Common myeloid progenitor, CD34-positive (primary cell): ENCODE measurements around the gene GOLGA1.

Source experiments
- CTCF ChIA-PET: fragments of 350-600 bp; sonication (Branson Sonifier 250); formaldehyde crosslinking; loops from one replicate; lab custom pipeline; 2021; ENCODE audit warnings: antibody characterized with exemption; lab: Charles Lee
- POLR2A ChIA-PET: fragments of 350-600 bp; sonication (Branson Sonifier 250); formaldehyde crosslinking; loops from one replicate; lab custom pipeline; 2021; ENCODE audit warnings: antibody characterized with exemption; lab: Charles Lee
- DNase-seq, 3 donors: peaks; one replicate each; pipeline versions ENCODE4 v3.0.0 to v3.0.0-alpha.2; 2013
- H3K27ac ChIP-seq, 2 experiments: 1 replicate in 1 of 2; 2 replicates in 1 of 2; pipeline ENCODE4 v1.7.0; 2013; ENCODE audit warnings: inconsistent platforms in 2 of 2, low read length in 2 of 2, mild to moderate bottlenecking in 2 of 2, low read depth in 1 of 2, moderate library complexity in 1 of 2; ENCODE audit not compliant: severe bottlenecking in 2 of 2, insufficient read depth in 1 of 2, poor library complexity in 1 of 2
- H3K27me3 ChIP-seq, 5 experiments: replicated peaks in 2 of 5; 1 replicate in 3 of 5; 2 replicates in 2 of 5; pipeline versions ENCODE4 v1.6.1 to v1.7.0; 2013; ENCODE audit warnings: low read length in 4 of 5, mild to moderate bottlenecking in 2 of 5, moderate library complexity in 2 of 5, inconsistent platforms in 1 of 5; ENCODE audit not compliant: insufficient read depth in 5 of 5, control insufficient read depth in 4 of 5
- H3K36me3 ChIP-seq, 4 experiments: 1 replicate in 2 of 4; 2 replicates in 2 of 4; pipeline versions ENCODE4 v1.6.1 to v1.7.0; 2013; ENCODE audit warnings: low read length in 3 of 4, control low read depth in 1 of 4, mild to moderate bottlenecking in 1 of 4; ENCODE audit not compliant: control insufficient read depth in 4 of 4, insufficient read depth in 4 of 4
- H3K4me1 ChIP-seq, 4 experiments: 1 replicate in 3 of 4; 2 replicates in 1 of 4; pipeline versions ENCODE4 v1.6.1 to v1.7.1; 2013; ENCODE audit warnings: low read length in 3 of 4, mild to moderate bottlenecking in 3 of 4, control low read depth in 1 of 4, inconsistent platforms in 1 of 4, moderate library complexity in 1 of 4; ENCODE audit not compliant: control insufficient read depth in 4 of 4, insufficient read depth in 4 of 4; ENCODE audit errors: control extremely low read depth in 1 of 4
- H3K4me3 ChIP-seq, 7 experiments: 1 replicate in 4 of 7; 2 replicates in 3 of 7; pipeline versions ENCODE4 v1.5.1 to v1.7.0; 2013; ENCODE audit warnings: mild to moderate bottlenecking in 7 of 7, low read length in 6 of 7, moderate library complexity in 6 of 7, inconsistent platforms in 2 of 7, low read depth in 2 of 7, control low read depth in 1 of 7; ENCODE audit not compliant: insufficient read depth in 4 of 7, control insufficient read depth in 1 of 7; ENCODE audit errors: extremely low read depth in 1 of 7
- H3K9me3 ChIP-seq, 5 experiments: 1 replicate in 4 of 5; 2 replicates in 1 of 5; pipeline versions ENCODE4 v1.6.1 to v1.7.1; 2013; ENCODE audit warnings: low read length in 4 of 5, mild to moderate bottlenecking in 2 of 5, inconsistent platforms in 1 of 5, low read depth in 1 of 5, moderate library complexity in 1 of 5; ENCODE audit not compliant: control insufficient read depth in 4 of 5, insufficient read depth in 2 of 5; ENCODE audit errors: control extremely low read depth in 1 of 5
- WGBS: methylation state at CpG from one replicate; pipeline ENCODE4 v1.1.5; 2013; ENCODE audit not compliant: insufficient coverage; 5-methylcytosine and 5-hydroxymethylcytosine counted together

The GOLGA1 gene

DNA sequence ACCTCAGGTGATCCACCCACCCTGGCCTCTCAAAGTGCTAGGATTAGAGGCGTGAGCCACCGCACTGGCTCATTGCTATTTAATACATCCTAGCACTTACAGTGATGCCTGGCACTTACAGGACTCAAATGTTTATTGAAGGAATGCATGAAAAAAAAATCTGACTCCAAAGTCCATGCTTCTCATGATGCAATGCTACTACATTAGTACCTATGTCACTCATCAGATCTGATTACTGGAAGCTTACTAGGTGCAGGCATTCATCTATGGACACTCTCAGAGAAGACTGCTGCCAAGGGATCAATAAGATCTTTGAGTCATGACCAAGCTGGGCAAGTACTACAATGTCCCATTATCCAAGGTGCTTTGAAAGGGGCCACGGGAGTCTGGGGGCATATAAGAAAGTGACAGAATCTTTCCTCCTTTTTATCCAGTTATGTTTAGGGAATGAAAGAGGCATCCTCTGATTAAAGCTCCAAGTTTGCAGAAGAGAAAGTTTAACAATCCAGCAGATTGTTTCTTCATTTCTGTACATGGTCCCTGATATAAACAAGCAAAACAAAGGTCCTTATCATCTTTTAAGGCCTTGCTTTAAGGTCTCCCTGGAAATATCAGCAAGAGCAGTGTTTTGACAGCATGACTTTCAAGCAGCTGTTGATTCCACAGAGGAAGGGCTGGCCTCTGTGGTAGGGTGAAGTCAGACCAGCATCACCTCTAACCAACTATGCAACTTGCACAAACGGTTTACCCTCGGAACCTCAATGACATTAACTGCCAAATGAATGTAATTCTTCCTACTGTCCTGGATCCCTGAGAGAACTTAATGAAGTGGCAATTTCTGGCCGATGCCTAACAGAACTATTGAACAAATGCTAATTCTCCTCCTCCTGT is 43.1 kb downstream of the GOLGA1 start:
- no peak for DNase-seq
- WGBS: 83% methylated on average over 3 of the region's 6 CpGs
- H3K4me1 ChIP-seq: no peaks in the 10 kb centered on the region
- POLR2A ChIA-PET: no interaction called here
- peaks cover 15 to 58% (median 42%) of the 10 kb centered on the region in 4 experiments for H3K36me3 ChIP-seq
- H3K27ac ChIP-seq: no peak overlapping the region
- CTCF ChIA-PET: no interaction called here
- H3K9me3 ChIP-seq: no peaks in the 10 kb centered on the region
- no peaks in the 10 kb centered on the region for H3K27me3 ChIP-seq
- no peak overlapping the region for H3K4me3 ChIP-seq

DNA sequence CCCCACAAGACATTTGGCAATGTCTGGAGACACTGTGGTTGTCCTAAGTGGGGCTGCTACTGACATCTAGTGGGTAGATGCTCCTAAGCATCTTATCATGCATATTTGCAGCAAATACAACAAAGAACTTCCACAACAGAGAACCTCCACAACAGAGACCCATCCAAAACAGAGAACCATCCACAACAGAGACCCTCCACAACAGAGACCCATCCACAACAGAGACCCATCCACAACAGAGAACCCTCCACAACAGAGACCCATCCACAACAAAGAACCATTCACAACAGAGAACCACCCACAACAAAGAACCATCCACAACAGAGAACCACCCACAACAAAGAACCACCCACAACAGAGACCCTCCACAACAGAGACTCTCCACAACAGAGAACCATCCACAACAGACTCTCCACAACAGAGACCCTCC is 46.1 kb downstream of the GOLGA1 start:
- H3K4me3 ChIP-seq: no peak overlapping the region
- H3K9me3 ChIP-seq: no peaks in the 10 kb centered on the region
- no peak overlapping the region for H3K27ac ChIP-seq
- no peaks in the 10 kb centered on the region for H3K4me1 ChIP-seq
- peaks cover 13 to 66% (median 50%) of the 10 kb centered on the region in 4 experiments for H3K36me3 ChIP-seq
- ChIA-PET POLR2A (no interaction called here), CTCF (interaction anchor here (1.2 to 4.6 kb wide), 13 partner anchors 8 to 120 kb away, joined by 3 to 30 read pairs (median 9); partner anchors contain the start of genes OLFML2A and WDR38)
- H3K27me3 ChIP-seq: no peaks in the 10 kb centered on the region
- peak; percentile 75 to 88 (median 87) for DNase-seq

DNA sequence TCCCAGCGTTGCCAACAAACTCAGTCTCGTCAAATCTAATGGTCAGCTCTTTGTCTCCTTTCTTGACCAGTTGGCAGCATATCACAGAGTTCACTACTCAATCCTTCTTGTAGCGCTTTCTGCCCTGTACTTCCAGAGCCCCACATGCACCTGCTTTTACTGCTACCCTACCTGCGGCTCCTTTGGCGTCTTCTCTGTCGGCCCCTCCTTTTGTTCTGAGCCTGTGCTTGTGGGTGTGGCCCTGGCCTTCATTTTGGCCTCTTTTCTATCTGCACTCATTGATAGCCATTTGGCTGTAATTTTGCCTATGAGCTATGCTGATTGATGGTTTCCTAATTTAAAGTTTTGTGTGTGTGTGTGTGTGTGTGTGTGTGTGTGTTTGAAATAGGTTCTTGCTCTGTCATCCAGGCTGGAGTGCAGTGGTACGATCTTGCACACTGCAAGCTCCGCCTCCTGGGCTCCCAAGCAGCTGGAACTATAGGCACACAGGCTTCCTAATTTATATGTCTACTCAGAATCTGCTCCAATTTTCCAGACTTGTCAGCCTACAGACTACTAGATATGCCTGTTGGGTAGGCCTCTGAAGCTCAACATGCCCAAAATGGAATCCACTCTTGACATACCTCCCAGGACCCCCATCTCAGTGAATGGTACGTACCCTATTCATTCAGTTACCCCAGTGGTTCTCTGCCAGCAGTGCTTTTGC is 46.7 kb downstream of the GOLGA1 start:
- no peak overlapping the region for H3K27ac ChIP-seq

DNA sequence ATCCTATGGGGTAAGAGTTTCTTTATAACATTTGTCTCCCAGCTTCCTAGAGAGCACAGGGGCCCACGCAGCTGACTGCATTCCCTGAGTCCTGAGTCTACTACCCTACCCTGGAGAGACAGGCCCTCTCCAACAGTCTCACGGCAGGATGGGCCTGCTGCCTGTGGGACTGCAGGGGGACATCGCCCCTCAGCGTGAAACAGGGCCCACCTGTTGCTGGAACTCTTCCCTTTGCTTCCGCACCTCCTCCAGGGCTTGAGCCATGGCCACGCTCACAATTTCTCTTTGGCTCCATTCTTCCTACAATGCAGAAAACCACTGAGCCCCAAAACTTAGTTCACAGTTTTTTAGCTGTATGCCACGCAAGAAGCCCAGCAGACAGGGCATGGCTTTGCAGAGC is 50.7 kb downstream of the GOLGA1 start:
- H3K4me3 ChIP-seq: no peak overlapping the region
- ChIA-PET POLR2A (no interaction called here), CTCF (interaction anchor here (0.8 to 4.6 kb wide), 6 partner anchors 11 to 116 kb away, joined by 3 to 18 read pairs (median 6); partner anchors contain the start of gene WDR38)
- peaks cover 19 to 68% (median 54%) of the 10 kb centered on the region in 4 experiments for H3K36me3 ChIP-seq
- no peak for DNase-seq
- 96% methylated on average over 7 of the region's 7 CpGs for WGBS
- no peaks in the 10 kb centered on the region for H3K4me1 ChIP-seq
- no peaks in the 10 kb centered on the region for H3K9me3 ChIP-seq
- no peaks in the 10 kb centered on the region for H3K27me3 ChIP-seq
- no peak overlapping the region for H3K27ac ChIP-seq

More for the DNA sequence above, 46.7 kb downstream of the GOLGA1 start:
- CTCF ChIA-PET: interaction anchor here (0.7 to 4.6 kb wide), 18 partner anchors 8 to 248 kb away, joined by 3 to 30 read pairs (median 7); partner anchors contain the start of genes OLFML2A and WDR38
- POLR2A ChIA-PET: no interaction called here
- 94% methylated on average over 8 of the region's 9 CpGs for WGBS
- H3K4me1 ChIP-seq: no peaks in the 10 kb centered on the region
- H3K9me3 ChIP-seq: no peaks in the 10 kb centered on the region
- no peak for DNase-seq
- no peaks in the 10 kb centered on the region for H3K27me3 ChIP-seq
- peaks cover 12 to 66% (median 47%) of the 10 kb centered on the region in 4 experiments for H3K36me3 ChIP-seq
- no peak overlapping the region for H3K4me3 ChIP-seq

DNA sequence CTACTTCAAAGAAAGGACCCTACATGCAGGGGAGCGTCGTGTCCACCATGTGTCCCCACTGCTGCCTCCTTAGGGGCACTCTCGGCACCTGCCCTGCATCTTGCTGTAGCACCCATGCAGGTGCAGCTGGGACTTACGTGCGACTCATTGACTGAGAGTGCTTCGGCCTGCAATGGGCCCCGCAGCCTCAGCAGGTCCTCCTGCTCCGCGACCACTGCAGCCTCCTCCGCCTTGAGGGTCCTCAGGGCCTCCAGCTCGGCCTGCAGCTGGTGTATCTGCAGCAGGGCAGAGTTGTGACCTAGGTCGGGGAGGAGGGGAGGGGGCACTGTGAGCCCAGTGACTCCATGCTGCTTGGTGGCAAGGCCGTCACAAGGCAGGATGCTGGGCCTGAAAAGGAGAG is 51.9 kb downstream of the GOLGA1 start:
- no peaks in the 10 kb centered on the region for H3K9me3 ChIP-seq
- H3K4me1 ChIP-seq: no peaks in the 10 kb centered on the region
- peak overlapping the region in 1 of 7 experiments; percentile 11 for H3K4me3 ChIP-seq
- no peak overlapping the region for H3K27ac ChIP-seq
- WGBS: over 99% methylated on average over 12 of the region's 13 CpGs
- H3K36me3 ChIP-seq: peaks cover 19 to 73% (median 52%) of the 10 kb centered on the region in 4 experiments
- no peaks in the 10 kb centered on the region for H3K27me3 ChIP-seq
- DNase-seq: no peak
- ChIA-PET POLR2A (no interaction called here), CTCF (interaction anchor here (1.7 to 3.8 kb wide), 2 partner anchors 12 to 115 kb away, joined by 4 to 16 read pairs; no protein-coding TSS in a partner anchor)

DNA sequence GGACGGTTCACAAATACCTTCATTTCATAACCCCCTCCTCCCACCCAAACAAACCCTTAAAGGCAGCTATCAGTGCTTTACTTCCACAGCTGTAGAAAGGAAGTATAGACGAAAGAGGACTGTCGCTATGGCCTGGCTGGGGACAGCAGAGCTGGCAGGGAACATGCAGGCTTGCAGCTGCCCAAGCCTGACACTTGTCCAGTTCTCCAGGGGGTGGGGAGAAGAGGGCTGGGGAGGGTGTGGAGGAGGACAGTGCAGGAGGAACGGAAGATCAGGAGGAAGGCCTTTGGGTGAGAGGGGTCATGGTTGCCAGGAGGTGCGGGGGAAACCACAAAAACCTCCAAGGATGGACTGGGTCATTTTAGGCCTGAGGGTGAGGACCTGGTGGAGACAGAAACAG is 53.1 kb downstream of the GOLGA1 start:
- Histone ChIP-seq H3K27ac (no peak overlapping the region), H3K9me3 (no peaks in the 10 kb centered on the region), H3K4me3 (no peak overlapping the region), H3K36me3 (peaks cover 10 to 67% (median 45%) of the 10 kb centered on the region in 4 experiments), H3K27me3 (no peaks in the 10 kb centered on the region), H3K4me1 (no peaks in the 10 kb centered on the region)
- 97% methylated on average over 4 of the region's 5 CpGs for WGBS
- POLR2A ChIA-PET: no interaction called here
- no peak for DNase-seq
- CTCF ChIA-PET: interaction anchor here (1.4 kb wide), 1 partner anchor 110 kb away, joined by 3 read pairs; no protein-coding TSS in a partner anchor
